ENCODE data around the gene NPL. TPM values are rescaled to one million over a fixed set of nuclear protein-coding genes. Genes with fewer than 3 reads are reported as not detected.

NPL gene
- polyA plus RNA-seq, 1 donor, result 5.1 TPM

- no peak for DNase-seq (ENCODE audit: low read depth)
These were observed 78.3 kb downstream of the NPL start for GRCh38 chr1:182867861-182868260.

DNA sequence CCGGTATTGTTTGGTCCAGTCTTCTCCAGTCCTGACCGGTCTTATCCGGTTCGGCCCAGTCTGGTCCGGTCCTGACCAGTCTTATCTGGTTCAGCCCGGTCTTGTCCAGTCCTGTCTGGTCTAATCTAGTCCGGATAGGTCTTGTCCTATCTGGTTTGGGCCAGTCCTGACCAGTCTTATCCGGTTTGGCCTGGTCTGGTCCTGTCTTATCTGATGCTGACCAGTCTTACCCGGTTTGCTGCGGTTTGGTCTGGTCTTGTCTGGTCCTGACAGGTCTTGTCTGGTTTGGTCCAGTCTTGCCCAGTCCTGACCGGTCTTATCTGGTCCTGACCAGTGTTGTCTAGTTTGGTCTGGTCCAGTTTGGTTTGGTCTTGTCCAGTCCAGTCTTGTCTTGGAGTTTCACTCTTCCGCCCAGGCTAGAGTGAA, 79.7 kb downstream of the NPL start:
- DNase-seq (ENCODE audit: low read depth), result no peak

GRCh38 chr1:182872881-182873280, 83.3 kb downstream of the NPL start:
- DNase-seq (ENCODE audit: low read depth), result no peak

- DNase-seq (ENCODE audit: low read depth), result no peak
These were observed 86.3 kb downstream of the NPL start for GRCh38 chr1:182875889-182876288.

DNA sequence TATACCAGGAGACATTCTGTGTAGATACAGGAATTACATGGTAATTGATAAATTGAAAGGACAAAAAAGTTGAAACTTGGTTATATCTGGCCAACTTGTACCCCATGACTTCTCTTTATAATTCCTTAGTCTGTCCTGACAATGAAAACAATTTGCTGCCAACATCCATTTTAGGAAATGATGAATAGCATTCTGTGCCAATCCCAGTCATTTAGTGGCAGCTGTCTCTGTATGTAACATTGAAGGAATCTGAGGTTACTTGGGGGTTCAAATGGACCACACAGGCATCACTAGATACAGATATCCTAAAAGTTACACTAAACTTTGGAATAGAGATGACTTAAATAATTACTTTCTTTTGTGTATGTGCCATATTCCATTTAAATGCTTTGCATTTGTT, 87.8 kb downstream of the NPL start:
- no peak for DNase-seq (ENCODE audit: low read depth)

- DNase-seq (ENCODE audit: low read depth), result no peak
These were observed 88.3 kb downstream of the NPL start for GRCh38 chr1:182877842-182878241.

Other genes with a start within 250 kb of the NPL start
- gene RNASEL, start 200.5 kb upstream of the NPL start, polyA plus RNA-seq (ENCODE audit: insufficient read length), result 2.5 TPM
- 5.5 TPM for gene RGS16, start 185.4 kb upstream of the NPL start, polyA plus RNA-seq (ENCODE audit: insufficient read length)
- 0.04 TPM for gene RGS8, start 105.2 kb upstream of the NPL start, polyA plus RNA-seq (ENCODE audit: insufficient read length)
- 113 TPM for gene DHX9, start 49.6 kb downstream of the NPL start, polyA plus RNA-seq (ENCODE audit: insufficient read length)
- 0.35 TPM for gene SHCBP1L, start 163.4 kb downstream of the NPL start, polyA plus RNA-seq (ENCODE audit: insufficient read length)
- gene LAMC1, start 233.6 kb downstream of the NPL start, polyA plus RNA-seq (ENCODE audit: insufficient read length), result 249 TPM

Data from forelimb muscle (tissue), 1 donor.